ENCODE measurements around the gene SLC12A1.
A peak's percentile ranks its signal among the peaks of the same experiment; 100 is the strongest.

The SLC12A1 gene

DNA sequence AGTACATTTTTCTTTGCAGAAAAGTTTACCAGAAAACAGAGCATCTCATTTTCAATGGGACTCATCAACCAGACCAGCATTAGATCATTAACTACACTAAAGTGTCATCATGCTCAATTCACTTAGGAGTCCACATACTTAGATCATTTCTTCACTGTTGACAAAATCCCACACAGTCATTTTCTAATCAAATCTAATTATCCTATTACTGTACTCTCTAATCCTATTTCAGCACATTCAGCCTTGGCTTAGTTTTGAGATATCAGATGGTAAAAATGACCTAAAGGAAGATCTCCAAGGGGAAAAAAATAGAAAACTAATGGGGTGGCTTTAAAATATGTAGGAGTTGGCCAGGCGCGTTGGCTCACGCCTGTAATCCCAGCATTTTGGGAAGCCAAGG lies 19.8 kb upstream of the SLC12A1 start:
- Histone ChIP-seq H3K4me1 (ENCODE audit: control insufficient read depth, insufficient read depth, low read length) (peaks cover 9% of the 10 kb centered on the region; the same call in 1 of the 2 replicates), H3K9me3 (ENCODE audit: control insufficient read depth, insufficient read depth, low read length) (no peaks in the 10 kb centered on the region), H3K9ac (ENCODE audit: low read depth, low read length) (no peak overlapping the region), H3K27me3 (ENCODE audit: control insufficient read depth, insufficient read depth, low read length) (peaks cover 2% of the 10 kb centered on the region), H3K27ac (ENCODE audit: low read depth, low read length) (no peak overlapping the region), H3K36me3 (ENCODE audit: control insufficient read depth, insufficient read depth, low read length) (no peaks in the 10 kb centered on the region), H3K4me3 (ENCODE audit: low read depth, low read length) (no peak overlapping the region)

DNA sequence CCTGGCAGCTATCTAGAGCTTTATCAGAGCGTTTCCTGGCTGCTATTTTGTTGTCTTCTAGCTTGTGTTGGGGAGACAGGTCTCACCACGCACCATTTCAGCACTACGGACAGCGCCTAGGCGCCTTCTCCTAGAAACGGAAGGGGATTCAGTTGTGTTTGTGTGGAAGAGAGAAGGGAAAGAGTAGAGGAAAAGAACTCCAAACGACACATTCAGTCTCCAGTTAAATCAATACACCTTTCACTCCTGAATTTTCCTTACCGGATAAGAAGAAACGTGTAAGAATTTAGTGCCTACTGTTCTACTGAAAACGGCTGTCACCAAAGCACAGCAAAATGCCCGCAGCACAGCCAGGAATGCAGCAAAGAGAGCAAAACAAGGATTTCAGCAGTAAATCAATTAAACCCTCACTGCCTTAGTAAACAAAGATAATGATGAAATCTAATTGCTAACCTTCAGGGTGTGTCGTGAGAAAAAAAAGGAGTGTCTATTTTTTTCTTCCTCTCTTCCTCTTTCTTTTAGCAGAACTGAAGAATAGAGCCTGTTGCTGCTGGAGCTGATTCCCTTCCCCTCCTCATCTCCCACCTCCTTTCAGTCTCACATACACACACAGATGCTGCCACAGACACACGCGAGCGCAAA lies 15.0 kb upstream of the SLC12A1 start:
- H3K9me3 ChIP-seq (ENCODE audit: control insufficient read depth, insufficient read depth, low read length): no peaks in the 10 kb centered on the region
- peaks cover 25% of the 10 kb centered on the region for H3K27me3 ChIP-seq (ENCODE audit: control insufficient read depth, insufficient read depth, low read length)
- H3K27ac ChIP-seq (ENCODE audit: low read depth, low read length): no peak overlapping the region
- H3K4me3 ChIP-seq (ENCODE audit: low read depth, low read length): peak overlapping the region; percentile 64
- no peak overlapping the region for H3K9ac ChIP-seq (ENCODE audit: low read depth, low read length)
- H3K4me1 ChIP-seq (ENCODE audit: control insufficient read depth, insufficient read depth, low read length): peaks cover 9% of the 10 kb centered on the region; the same call in 1 of the 2 replicates
- no peaks in the 10 kb centered on the region for H3K36me3 ChIP-seq (ENCODE audit: control insufficient read depth, insufficient read depth, low read length)

DNA sequence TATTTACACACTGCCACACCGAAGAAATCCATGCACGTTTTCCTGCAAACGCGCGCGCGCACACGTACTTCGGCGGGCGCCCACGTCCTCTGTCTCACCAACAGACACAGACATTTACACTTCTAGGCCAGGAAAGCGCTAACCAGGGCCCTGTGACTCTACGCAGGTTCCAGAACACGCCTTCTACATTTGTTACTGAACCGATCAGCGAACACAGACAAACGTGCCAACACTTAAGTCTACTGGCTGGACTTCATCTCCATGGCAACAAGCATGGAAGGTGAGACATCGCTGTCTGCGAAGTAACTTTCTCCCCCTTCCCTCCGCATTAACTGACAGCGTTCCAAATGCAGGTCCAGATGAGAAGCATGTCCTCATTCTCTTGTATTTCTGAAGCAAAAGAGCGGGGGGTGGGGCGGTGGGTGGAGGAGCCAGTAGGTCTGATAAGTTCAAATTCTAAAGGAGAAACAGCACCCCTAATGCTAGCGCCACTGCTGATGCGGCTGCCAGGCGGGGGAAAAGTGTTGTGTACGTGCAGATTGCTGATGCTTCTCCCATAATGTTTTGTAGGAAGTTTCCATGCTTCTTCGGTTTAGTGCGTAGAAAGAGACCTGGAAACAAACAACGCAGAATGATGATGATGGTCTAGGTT lies 14.4 kb upstream of the SLC12A1 start, which contains the start of gene CTXN2:
TSS of gene CTXN2 (plus strand) at position 92 of the 652 bp plus-strand sequence. CDS start 9,636 bp downstream, outside the sequence.
- H3K27me3 ChIP-seq (ENCODE audit: control insufficient read depth, insufficient read depth, low read length): peaks cover 25% of the 10 kb centered on the region
- H3K27ac ChIP-seq (ENCODE audit: low read depth, low read length): no peak within 1 kb of the TSS
- peaks cover 9% of the 10 kb centered on the region; the same call in 1 of the 2 replicates for H3K4me1 ChIP-seq (ENCODE audit: control insufficient read depth, insufficient read depth, low read length)
- no peaks in the 10 kb centered on the region for H3K36me3 ChIP-seq (ENCODE audit: control insufficient read depth, insufficient read depth, low read length)
- no peaks in the 10 kb centered on the region for H3K9me3 ChIP-seq (ENCODE audit: control insufficient read depth, insufficient read depth, low read length)
- H3K4me3 ChIP-seq (ENCODE audit: low read depth, low read length): peak within 1 kb of the TSS; percentile 64
- H3K9ac ChIP-seq (ENCODE audit: low read depth, low read length): no peak within 1 kb of the TSS

DNA sequence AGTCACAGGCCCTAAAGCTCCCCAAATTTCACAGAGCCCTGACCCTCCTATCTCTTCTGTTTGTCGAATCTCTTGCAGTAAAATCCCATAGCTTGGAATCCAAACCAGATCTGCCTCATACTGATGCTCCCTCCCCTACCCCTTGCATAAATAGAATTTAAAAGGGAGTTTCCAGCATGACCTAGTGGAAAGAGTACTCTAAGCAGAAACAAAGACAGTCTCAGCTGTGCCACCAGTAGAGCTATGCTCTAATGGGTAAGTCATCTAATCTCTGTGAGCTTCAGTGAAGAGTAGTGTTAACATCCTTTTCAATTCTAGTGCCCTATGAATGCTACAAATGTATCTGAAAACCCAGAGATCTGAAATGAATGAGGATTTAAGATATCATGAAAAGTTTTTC lies 4.0 kb upstream of the SLC12A1 start:
- Histone ChIP-seq H3K4me3 (ENCODE audit: low read depth, low read length) (no peak overlapping the region), H3K9me3 (ENCODE audit: control insufficient read depth, insufficient read depth, low read length) (no peaks in the 10 kb centered on the region), H3K27me3 (ENCODE audit: control insufficient read depth, insufficient read depth, low read length) (no peaks in the 10 kb centered on the region), H3K27ac (ENCODE audit: low read depth, low read length) (no peak overlapping the region), H3K9ac (ENCODE audit: low read depth, low read length) (no peak overlapping the region), H3K36me3 (ENCODE audit: control insufficient read depth, insufficient read depth, low read length) (no peaks in the 10 kb centered on the region), H3K4me1 (ENCODE audit: control insufficient read depth, insufficient read depth, low read length) (0 out of 2 replicates have a peak, but pooled peaks cover 9% of the 10 kb centered on the region)

DNA sequence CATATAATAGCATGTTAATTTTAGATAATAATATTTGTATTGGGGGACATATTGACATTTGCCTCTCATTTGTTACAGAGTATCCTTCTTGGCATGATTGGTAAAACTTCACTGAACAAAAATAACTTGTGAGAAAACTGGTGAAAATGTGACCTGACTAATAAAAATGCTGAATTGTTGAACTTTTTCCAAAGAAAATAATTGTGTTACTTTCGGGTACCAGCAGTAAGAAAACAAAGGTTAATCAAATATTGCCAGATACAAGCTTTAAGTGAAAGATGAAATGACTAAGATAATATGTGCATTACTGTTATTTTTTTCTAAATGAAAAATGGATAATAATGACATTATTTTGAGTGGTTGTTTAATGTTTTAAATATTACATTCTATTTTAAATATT lies 15.2 kb downstream of the SLC12A1 start:
- no peak overlapping the region for H3K27ac ChIP-seq (ENCODE audit: low read depth, low read length)
- no peaks in the 10 kb centered on the region for H3K27me3 ChIP-seq (ENCODE audit: control insufficient read depth, insufficient read depth, low read length)
- no peaks in the 10 kb centered on the region for H3K4me1 ChIP-seq (ENCODE audit: control insufficient read depth, insufficient read depth, low read length)
- H3K36me3 ChIP-seq (ENCODE audit: control insufficient read depth, insufficient read depth, low read length): no peaks in the 10 kb centered on the region
- H3K4me3 ChIP-seq (ENCODE audit: low read depth, low read length): no peak overlapping the region
- no peaks in the 10 kb centered on the region for H3K9me3 ChIP-seq (ENCODE audit: control insufficient read depth, insufficient read depth, low read length)
- H3K9ac ChIP-seq (ENCODE audit: low read depth, low read length): no peak overlapping the region

DNA sequence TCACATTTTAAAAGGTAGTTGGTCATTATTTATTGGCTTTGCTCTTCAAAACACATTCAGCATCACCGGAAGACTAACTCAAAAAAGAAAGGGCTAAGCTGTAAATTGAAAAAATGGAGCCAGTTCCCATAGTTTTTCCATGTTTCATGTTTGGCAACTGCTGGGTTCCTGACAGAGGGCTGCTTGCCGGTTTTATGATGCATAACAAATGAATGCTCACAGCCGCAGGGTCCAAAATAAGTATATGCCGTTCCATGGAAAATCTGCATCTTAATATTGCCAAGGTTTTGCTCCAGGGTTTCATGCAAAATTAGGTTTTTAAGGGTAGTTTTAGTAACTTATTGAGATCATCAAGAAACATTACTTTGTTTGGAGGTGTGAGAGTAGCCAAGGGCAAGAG lies 15.8 kb downstream of the SLC12A1 start:
- Histone ChIP-seq H3K36me3 (ENCODE audit: control insufficient read depth, insufficient read depth, low read length) (no peaks in the 10 kb centered on the region), H3K4me3 (ENCODE audit: low read depth, low read length) (no peak overlapping the region), H3K27ac (ENCODE audit: low read depth, low read length) (no peak overlapping the region), H3K9ac (ENCODE audit: low read depth, low read length) (no peak overlapping the region), H3K27me3 (ENCODE audit: control insufficient read depth, insufficient read depth, low read length) (no peaks in the 10 kb centered on the region), H3K9me3 (ENCODE audit: control insufficient read depth, insufficient read depth, low read length) (no peaks in the 10 kb centered on the region), H3K4me1 (ENCODE audit: control insufficient read depth, insufficient read depth, low read length) (no peaks in the 10 kb centered on the region)

DNA sequence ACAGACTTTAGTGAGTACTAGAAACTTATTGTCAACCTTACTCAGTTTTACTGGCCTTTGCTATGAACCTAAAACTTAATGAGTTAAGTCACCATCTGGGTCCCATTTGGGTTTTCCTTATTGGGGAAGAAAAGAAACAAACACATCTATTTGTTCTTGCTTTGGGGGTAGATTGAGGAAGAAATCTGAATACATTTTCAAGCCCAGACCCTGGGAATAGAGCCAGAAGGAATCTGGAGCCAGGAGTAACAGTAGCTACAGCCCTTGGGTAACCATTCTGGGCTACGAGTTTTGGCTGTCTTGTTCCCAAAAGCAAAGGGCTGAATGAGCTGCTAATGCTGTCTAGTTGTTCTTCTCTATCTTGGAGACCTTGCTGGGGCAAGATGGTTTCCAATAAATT lies 16.5 kb downstream of the SLC12A1 start:
- no peak overlapping the region for H3K9ac ChIP-seq (ENCODE audit: low read depth, low read length)

DNA sequence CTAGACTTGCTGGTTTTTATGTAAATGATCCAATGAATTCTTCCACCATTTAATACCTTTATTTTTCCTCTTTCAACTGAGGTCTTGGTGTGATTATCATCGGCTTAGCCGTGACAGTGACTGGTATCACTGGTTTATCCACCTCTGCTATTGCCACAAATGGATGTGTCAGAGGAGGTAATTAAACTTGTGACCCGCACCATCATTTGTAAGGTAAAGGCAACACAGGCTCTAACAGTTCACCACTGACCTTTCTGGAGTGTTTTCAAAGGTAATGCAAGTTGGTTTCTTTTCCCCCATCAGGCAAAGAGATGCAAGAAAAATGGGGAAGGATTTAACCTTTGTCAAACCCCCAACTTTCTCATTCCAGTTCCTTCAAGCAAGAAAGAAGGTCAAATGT lies 19.7 kb downstream of the SLC12A1 start:
- no peak overlapping the region for H3K4me3 ChIP-seq (ENCODE audit: low read depth, low read length)
- no peaks in the 10 kb centered on the region for H3K27me3 ChIP-seq (ENCODE audit: control insufficient read depth, insufficient read depth, low read length)
- no peaks in the 10 kb centered on the region for H3K36me3 ChIP-seq (ENCODE audit: control insufficient read depth, insufficient read depth, low read length)
- no peaks in the 10 kb centered on the region for H3K9me3 ChIP-seq (ENCODE audit: control insufficient read depth, insufficient read depth, low read length)
- H3K4me1 ChIP-seq (ENCODE audit: control insufficient read depth, insufficient read depth, low read length): no peaks in the 10 kb centered on the region
- no peak overlapping the region for H3K27ac ChIP-seq (ENCODE audit: low read depth, low read length)
- H3K9ac ChIP-seq (ENCODE audit: low read depth, low read length): no peak overlapping the region

More for the DNA sequence above, 16.5 kb downstream of the SLC12A1 start:
- no peak overlapping the region for H3K27ac ChIP-seq (ENCODE audit: low read depth, low read length)
- no peak overlapping the region for H3K4me3 ChIP-seq (ENCODE audit: low read depth, low read length)
- no peaks in the 10 kb centered on the region for H3K36me3 ChIP-seq (ENCODE audit: control insufficient read depth, insufficient read depth, low read length)
- no peaks in the 10 kb centered on the region for H3K27me3 ChIP-seq (ENCODE audit: control insufficient read depth, insufficient read depth, low read length)
- no peaks in the 10 kb centered on the region for H3K9me3 ChIP-seq (ENCODE audit: control insufficient read depth, insufficient read depth, low read length)
- no peaks in the 10 kb centered on the region for H3K4me1 ChIP-seq (ENCODE audit: control insufficient read depth, insufficient read depth, low read length)

DNA sequence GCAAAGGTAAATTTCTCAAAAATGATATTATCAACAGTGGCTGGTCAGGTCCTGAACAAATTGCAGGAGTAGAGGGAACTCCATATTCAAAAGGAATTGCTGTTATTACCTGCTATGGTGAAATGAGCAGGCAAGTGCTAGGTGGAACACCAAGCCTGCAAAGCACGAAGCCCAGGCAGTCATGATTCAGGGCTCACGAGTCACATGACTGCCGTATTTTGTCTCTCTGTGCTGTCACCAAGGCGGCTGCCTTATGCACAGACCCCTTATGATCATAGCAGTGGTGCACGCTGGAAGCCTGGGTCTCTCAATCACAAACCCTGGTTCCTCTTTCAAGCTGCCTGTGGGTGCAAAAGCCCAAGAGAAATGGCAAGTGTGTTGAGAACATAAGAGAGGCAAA lies 24.4 kb downstream of the SLC12A1 start:
- H3K9me3 ChIP-seq (ENCODE audit: control insufficient read depth, insufficient read depth, low read length): no peaks in the 10 kb centered on the region
- H3K36me3 ChIP-seq (ENCODE audit: control insufficient read depth, insufficient read depth, low read length): no peaks in the 10 kb centered on the region
- no peaks in the 10 kb centered on the region for H3K27me3 ChIP-seq (ENCODE audit: control insufficient read depth, insufficient read depth, low read length)
- no peak overlapping the region for H3K27ac ChIP-seq (ENCODE audit: low read depth, low read length)
- H3K9ac ChIP-seq (ENCODE audit: low read depth, low read length): no peak overlapping the region
- no peaks in the 10 kb centered on the region for H3K4me1 ChIP-seq (ENCODE audit: control insufficient read depth, insufficient read depth, low read length)
- no peak overlapping the region for H3K4me3 ChIP-seq (ENCODE audit: low read depth, low read length)

DNA sequence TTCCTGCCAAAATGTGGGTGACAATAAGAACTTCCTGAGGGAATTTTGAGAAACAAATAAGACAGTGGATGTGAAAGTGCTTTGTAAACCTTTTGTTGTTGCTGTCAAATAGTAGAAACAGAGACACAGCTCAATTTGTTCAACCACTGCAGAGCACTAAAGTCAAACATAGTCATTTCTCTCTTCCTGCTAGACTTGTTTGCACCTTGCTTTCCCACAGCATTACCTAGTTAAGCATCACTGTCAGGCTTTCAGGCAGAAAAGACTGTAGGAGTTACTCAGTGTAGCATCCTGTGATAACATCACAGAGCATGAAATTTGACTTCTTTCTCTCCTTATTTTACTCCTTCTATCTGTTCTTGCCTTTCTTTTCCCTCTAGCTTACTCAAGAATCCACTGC lies 27.1 kb downstream of the SLC12A1 start:
- Histone ChIP-seq H3K27me3 (ENCODE audit: control insufficient read depth, insufficient read depth, low read length) (no peaks in the 10 kb centered on the region), H3K9me3 (ENCODE audit: control insufficient read depth, insufficient read depth, low read length) (no peaks in the 10 kb centered on the region), H3K4me1 (ENCODE audit: control insufficient read depth, insufficient read depth, low read length) (no peaks in the 10 kb centered on the region), H3K4me3 (ENCODE audit: low read depth, low read length) (no peak overlapping the region), H3K27ac (ENCODE audit: low read depth, low read length) (no peak overlapping the region), H3K36me3 (ENCODE audit: control insufficient read depth, insufficient read depth, low read length) (no peaks in the 10 kb centered on the region), H3K9ac (ENCODE audit: low read depth, low read length) (no peak overlapping the region)

DNA sequence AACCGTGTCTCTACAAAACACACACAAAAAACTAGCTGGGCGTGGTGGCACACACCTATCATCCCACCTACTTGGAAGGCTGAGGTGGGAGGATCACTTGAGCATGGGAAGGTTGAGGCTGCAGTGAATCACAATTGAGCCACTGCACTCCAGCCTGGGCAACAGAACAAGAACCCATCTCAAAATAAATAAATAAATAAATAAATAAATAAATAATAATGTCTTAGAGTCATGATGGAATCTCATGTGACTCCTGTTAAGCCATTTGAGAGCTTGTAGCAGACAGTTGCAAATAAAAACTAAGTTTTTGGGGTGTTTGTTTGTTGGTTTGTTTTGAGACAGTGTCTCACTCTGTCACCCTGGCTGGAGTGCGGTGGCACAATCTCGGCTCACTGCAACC lies 33.2 kb downstream of the SLC12A1 start:
- no peaks in the 10 kb centered on the region for H3K9me3 ChIP-seq (ENCODE audit: control insufficient read depth, insufficient read depth, low read length)
- no peaks in the 10 kb centered on the region for H3K27me3 ChIP-seq (ENCODE audit: control insufficient read depth, insufficient read depth, low read length)
- H3K4me1 ChIP-seq (ENCODE audit: control insufficient read depth, insufficient read depth, low read length): no peaks in the 10 kb centered on the region

More for the DNA sequence above, 33.2 kb downstream of the SLC12A1 start:
- Histone ChIP-seq H3K27ac (ENCODE audit: low read depth, low read length) (no peak overlapping the region), H3K4me3 (ENCODE audit: low read depth, low read length) (no peak overlapping the region), H3K9ac (ENCODE audit: low read depth, low read length) (no peak overlapping the region), H3K36me3 (ENCODE audit: control insufficient read depth, insufficient read depth, low read length) (no peaks in the 10 kb centered on the region)

Data from HUES48 (cell line).